CMK (cell line): ENCODE results near the gene TAF11L5.
A peak's percentile ranks its signal among the peaks of the same experiment; 100 is the strongest.
"Not testable (repeated sequence)": the region's sequence is repeated elsewhere in the genome, so short reads cannot be mapped to it uniquely, and the experiment has no call there.

Experiments used
- DNase-seq: peaks from one replicate; pipeline ENCODE4 v3.0.0-alpha.2; 2010; ENCODE audit warnings: low read depth

TAF11L5 gene

DNA sequence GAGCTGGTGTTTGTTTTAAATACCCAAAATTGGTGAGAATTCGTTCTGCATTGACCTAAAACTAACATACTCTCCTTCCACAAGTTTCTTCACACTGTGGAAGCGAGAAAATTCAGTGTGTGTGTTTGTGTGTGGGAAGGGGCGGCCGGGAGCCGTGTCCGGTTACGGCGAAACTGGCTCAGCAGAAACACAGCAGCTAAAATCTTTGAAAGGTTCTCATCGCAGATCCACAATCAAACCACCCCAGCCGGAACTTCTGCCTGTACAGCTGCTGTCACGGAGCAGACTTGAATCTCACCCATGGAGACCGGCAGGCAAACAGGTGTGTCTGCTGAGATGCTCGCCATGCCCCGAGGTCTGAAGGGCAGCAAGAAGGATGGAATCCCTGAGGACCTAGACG, at the start of gene TAF11L5:
Gene TAF11L5 (plus strand): TSS at position 301 of the 400 bp plus-strand sequence.
- not testable (repeated sequence) for DNase-seq

GRCh38 chr5:17477043-17477442, 48.0 kb upstream of the TAF11L5 start:
- DNase-seq, result no peak

GRCh38 chr5:17477573-17478265, 47.3 kb upstream of the TAF11L5 start:
- no peak for DNase-seq

DNA sequence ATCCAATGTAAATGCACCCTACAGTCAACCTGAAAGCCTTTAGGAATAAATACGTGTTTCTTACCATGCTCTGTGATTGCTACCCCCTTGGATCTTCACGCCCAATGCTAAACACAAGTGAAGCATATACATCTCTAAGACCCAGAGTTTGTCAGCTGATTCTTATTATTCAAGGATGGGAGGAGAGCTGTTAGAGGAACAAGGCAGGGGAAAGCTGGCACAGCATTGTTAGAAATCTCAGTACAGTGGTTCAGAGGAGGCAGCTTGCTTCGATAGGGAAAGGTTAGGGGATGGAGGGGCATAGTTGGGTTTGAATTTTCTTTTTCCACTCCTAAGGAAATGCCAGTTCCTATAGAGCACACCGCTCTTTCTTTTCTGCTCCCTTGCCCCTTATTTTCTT, 43.7 kb upstream of the TAF11L5 start:
- DNase-seq, result no peak

DNA sequence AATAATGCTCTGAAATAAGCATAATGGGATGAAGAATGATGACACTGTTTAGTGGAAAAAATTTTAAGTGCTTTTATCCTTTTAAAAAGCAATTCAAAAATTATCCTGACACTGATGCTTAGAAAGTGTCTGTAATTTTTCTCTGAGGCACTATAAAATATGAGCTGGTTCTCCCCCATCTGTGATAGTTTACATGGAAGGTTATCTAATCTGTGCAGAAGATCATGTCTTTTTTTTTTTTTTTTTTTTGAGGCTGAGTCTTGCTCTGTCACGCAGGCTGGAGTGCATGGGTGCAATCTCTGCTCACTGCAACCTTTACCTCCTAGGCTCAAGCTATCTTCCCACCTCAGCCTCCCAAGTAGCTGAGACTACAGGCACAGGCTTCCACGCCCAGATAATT, 42.2 kb upstream of the TAF11L5 start:
- DNase-seq, result peak; percentile 37

- DNase-seq, result not testable (repeated sequence)
Measured at GRCh38 chr5:17486464-17487173, 38.4 kb upstream of the TAF11L5 start.

- no peak for DNase-seq
Measured at GRCh38 chr5:17487174-17487512, 37.9 kb upstream of the TAF11L5 start.

- DNase-seq, result not testable (repeated sequence)
Measured at GRCh38 chr5:17491257-17491656, 33.8 kb upstream of the TAF11L5 start.

DNA sequence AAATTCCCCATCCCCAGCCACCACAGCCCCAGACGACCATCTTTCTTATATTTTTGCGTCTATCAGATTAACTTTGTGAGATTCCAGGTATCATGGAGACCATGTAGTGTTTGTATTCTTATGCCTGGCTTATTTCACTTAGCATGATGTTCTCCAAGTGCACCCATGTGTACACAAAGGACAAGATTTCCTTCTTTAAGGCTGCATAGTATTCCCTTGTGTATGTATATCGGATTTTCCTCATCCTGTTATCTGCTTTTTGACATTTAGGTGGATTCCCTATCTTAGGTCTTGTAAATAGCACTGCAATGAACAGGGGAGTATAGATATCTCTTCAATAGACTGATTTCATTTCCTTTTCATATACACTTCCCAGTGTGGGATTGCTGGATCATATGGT, 32.3 kb upstream of the TAF11L5 start:
- no peak for DNase-seq

- no peak for DNase-seq
Measured at GRCh38 chr5:17497446-17497845, 27.6 kb upstream of the TAF11L5 start.

GRCh38 chr5:17497931-17498330, 27.1 kb upstream of the TAF11L5 start, which contains the start of gene TAF11L2:
Gene TAF11L2, plus strand, starts transcription at chr5:17498231.
- not testable (repeated sequence) for DNase-seq

- no peak for DNase-seq
Measured at GRCh38 chr5:17511775-17512325, 13.2 kb upstream of the TAF11L5 start.

- DNase-seq, result not testable (repeated sequence)
Measured at GRCh38 chr5:17517526-17517925, 7.5 kb upstream of the TAF11L5 start.

DNA sequence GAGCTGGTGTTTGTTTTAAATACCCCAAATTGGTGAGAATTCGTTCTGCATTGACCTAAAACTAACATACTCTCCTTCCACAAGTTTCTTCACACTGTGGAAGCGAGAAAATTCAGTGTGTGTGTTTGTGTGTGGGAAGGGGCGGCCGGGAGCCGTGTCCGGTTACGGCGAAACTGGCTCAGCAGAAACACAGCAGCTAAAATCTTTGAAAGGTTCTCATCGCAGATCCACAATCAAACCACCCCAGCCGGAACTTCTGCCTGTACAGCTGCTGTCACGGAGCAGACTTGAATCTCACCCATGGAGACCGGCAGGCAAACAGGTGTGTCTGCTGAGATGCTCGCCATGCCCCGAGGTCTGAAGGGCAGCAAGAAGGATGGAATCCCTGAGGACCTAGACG, 7.0 kb upstream of the TAF11L5 start, which contains the start of gene TAF11L3:
Gene TAF11L3 (plus strand): TSS at position 301 of the 400 bp plus-strand sequence.
- not testable (repeated sequence) for DNase-seq

GRCh38 chr5:17519508-17519907, 5.5 kb upstream of the TAF11L5 start:
- not testable (repeated sequence) for DNase-seq

DNA sequence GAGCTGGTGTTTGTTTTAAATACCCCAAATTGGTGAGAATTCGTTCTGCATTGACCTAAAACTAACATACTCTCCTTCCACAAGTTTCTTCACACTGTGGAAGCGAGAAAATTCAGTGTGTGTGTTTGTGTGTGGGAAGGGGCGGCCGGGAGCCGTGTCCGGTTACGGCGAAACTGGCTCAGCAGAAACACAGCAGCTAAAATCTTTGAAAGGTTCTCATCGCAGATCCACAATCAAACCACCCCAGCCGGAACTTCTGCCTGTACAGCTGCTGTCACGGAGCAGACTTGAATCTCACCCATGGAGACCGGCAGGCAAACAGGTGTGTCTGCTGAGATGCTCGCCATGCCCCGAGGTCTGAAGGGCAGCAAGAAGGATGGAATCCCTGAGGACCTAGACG, 3.5 kb upstream of the TAF11L5 start, which contains the start of gene TAF11L4:
Gene TAF11L4 (plus strand): TSS at position 301 of the 400 bp plus-strand sequence.
- DNase-seq, result not testable (repeated sequence)

DNA sequence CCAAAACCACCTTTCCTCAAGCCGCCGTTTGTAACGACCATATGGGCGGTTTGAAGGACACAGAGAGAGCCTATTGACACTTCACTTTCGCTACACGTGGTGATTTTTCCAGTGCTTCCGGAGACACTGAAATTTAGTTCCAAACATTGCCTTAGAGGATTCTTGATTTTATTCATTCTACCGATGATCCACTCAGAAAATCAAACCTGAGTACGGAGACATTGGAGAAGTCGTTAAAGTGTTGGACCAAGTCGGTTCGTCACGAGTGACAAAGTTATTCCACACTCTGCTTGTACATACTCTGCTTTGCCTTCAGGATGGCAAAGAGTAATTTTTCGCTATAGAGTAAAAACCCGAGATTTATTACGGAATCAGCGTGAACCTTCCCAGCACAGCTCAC, 1.5 kb downstream of the TAF11L5 start:
- DNase-seq, result not testable (repeated sequence)

GRCh38 chr5:17528369-17528768, 3.3 kb downstream of the TAF11L5 start, which contains the start of gene TAF11L6:
Gene TAF11L6, plus strand, starts transcription at chr5:17528669.
- not testable (repeated sequence) for DNase-seq
